Esophagus squamous epithelium (tissue), 5 donors: Measurements from ENCODE around the gene TRERF1. TPM values are rescaled to one million over a fixed set of nuclear protein-coding genes. Genes with fewer than 3 reads are reported as not detected.

ENCODE experiments used
- DNase-seq: peaks from one replicate; lab custom pipeline; 2025; lab: John Stamatoyannopoulos, UW
- H3K27ac ChIP-seq, 4 donors: fragments of 200-600 bp; sonication (generic); one replicate each; pipeline ENCODE4 v1.5.1; 2016 to 2019; ENCODE audit warnings: mild to moderate bottlenecking in 1 of 4
- H3K27me3 ChIP-seq, 4 donors: fragments of 200-600 bp; sonication (generic); 1 replicate in 3 of 4; 2 replicates in 1 of 4; pipeline versions ENCODE4 v1.5.1 to v1.6.0; 2017 to 2021; ENCODE audit warnings: antibody characterized with exemption in 1 of 4
- H3K36me3 ChIP-seq, 3 donors: fragments of 200-600 bp; sonication (generic); one replicate each; pipeline ENCODE4 v1.5.1; 2016 to 2019
- H3K4me1 ChIP-seq, 3 donors: fragments of 200-600 bp; sonication (generic); one replicate each; pipeline ENCODE4 v1.5.1; 2017 to 2019
- H3K4me3 ChIP-seq, 4 donors: fragments of 200-600 bp; sonication (generic); 1 replicate in 3 of 4; 2 replicates in 1 of 4; pipeline ENCODE4 v1.5.1; 2016 to 2019; ENCODE audit warnings: mild to moderate bottlenecking in 2 of 4, moderate library complexity in 1 of 4
- H3K9me3 ChIP-seq, 3 donors: fragments of 200-600 bp; sonication (generic); one replicate each; pipeline ENCODE4 v1.5.1; 2016 to 2019
- CTCF ChIP-seq, 6 experiments: fragments of 450-650 bp in 4 of 6; fragments of 200-600 bp in 2 of 6; sonication (generic) in 2 of 6; IDR thresholded peaks; one replicate each; pipeline ENCODE4 v1.5.1; 2016 to 2019; ENCODE audit warnings: antibody characterized with exemption in 6 of 6, mild to moderate bottlenecking in 4 of 6, moderate library complexity in 4 of 6
- POLR2A ChIP-seq, 4 donors: fragments of 450-650 bp; IDR thresholded peaks; one replicate each; pipeline ENCODE4 v1.6.1; 2017; ENCODE audit warnings: antibody characterized with exemption in 4 of 4, mild to moderate bottlenecking in 4 of 4, moderate library complexity in 3 of 4
- WGBS, 2 donors: methylation state at CpG; one replicate each; pipeline ENCODE4 v1.1.5; 2018; 5-methylcytosine and 5-hydroxymethylcytosine counted together
- intact Hi-C: fragments of 100-400 bp; cut with DNase I; formaldehyde crosslinking; loops from one replicate; pipeline ENCODE4 v1.15.0; 2022
- total RNA-seq, 4 donors: library from RNA; depleted of rRNA; stranded (reverse); fragments of >200 nt; gene quantifications; one replicate each; pipeline ENCODE4 v1.1.0, GENCODE V29; 2016
- donor health status: DM: yes; HTN: yes; CAD: no.

The TRERF1 gene
- total RNA-seq, 4 donors from 2014 or later = 5.5 to 13.8 (median 11.5) TPM

- intact Hi-C loops = no loop called here
- no peak for TF ChIP-seq CTCF (IDR thresholded peaks at IDR 0.05)
- TF ChIP-seq POLR2A (IDR thresholded peaks at IDR 0.05) = no peak
- no peak for DNase-seq
- H3K27ac ChIP-seq = peak overlapping the region in 1 of 4 donors; percentile 13
- peaks cover 0 to 46% (median 5%) of the 10 kb centered on the region in 3 donors for H3K4me1 ChIP-seq
- no peaks in the 10 kb centered on the region for H3K9me3 ChIP-seq
- WGBS, 2 donors = 74 to 82% methylated on average over 2 of the region's 2 CpGs
- no peaks in the 10 kb centered on the region for H3K27me3 ChIP-seq
- no peak overlapping the region for H3K4me3 ChIP-seq
- H3K36me3 ChIP-seq = peaks cover 0 to 10% (median 0%) of the 10 kb centered on the region in 3 donors
Measured at GRCh38 chr6:42287756-42288155, 164.0 kb downstream of the TRERF1 start.

- Histone ChIP-seq H3K27me3 (no peaks in the 10 kb centered on the region), H3K4me1 (peaks cover 28 to 45% (median 33%) of the 10 kb centered on the region in 3 donors), H3K36me3 (peaks cover 0 to 2% (median 0%) of the 10 kb centered on the region in 3 donors), H3K4me3 (no peak overlapping the region), H3K9me3 (no peaks in the 10 kb centered on the region), H3K27ac (peak overlapping the region in 3 of 4 donors; percentile 38 to 57 (median 54))
- no peak for DNase-seq
- 36% methylated on average over 7 of the region's 7 CpGs for WGBS, 2 donors
- intact Hi-C loops = no loop called here
- TF ChIP-seq CTCF (IDR thresholded peaks at IDR 0.05) (no peak), POLR2A (IDR thresholded peaks at IDR 0.05) (no peak)
Measured at GRCh38 chr6:42281570-42281969, 170.2 kb downstream of the TRERF1 start.

GRCh38 chr6:42280966-42281533, 170.7 kb downstream of the TRERF1 start:
- WGBS, 2 donors = 42 to 63% methylated on average over 5 of the region's 5 CpGs
- peaks cover 28 to 51% (median 33%) of the 10 kb centered on the region in 3 donors for H3K4me1 ChIP-seq
- H3K27me3 ChIP-seq = no peaks in the 10 kb centered on the region
- intact Hi-C loops = no loop called here
- H3K9me3 ChIP-seq = no peaks in the 10 kb centered on the region
- no peak overlapping the region for H3K4me3 ChIP-seq
- no peak for DNase-seq
- no peak for TF ChIP-seq CTCF (IDR thresholded peaks at IDR 0.05)
- TF ChIP-seq POLR2A (IDR thresholded peaks at IDR 0.05) = no peak
- peaks cover 0 to 7% (median 0%) of the 10 kb centered on the region in 3 donors for H3K36me3 ChIP-seq
- H3K27ac ChIP-seq = peak overlapping the region in 3 of 4 donors; percentile 38 to 57 (median 54)

- Histone ChIP-seq H3K4me1 (peaks cover 28 to 56% (median 33%) of the 10 kb centered on the region in 3 donors), H3K27ac (peak overlapping the region in 3 of 4 donors; percentile 4 to 57 (median 54))
- intact Hi-C loops = no loop called here
Measured at GRCh38 chr6:42279966-42280629, 171.6 kb downstream of the TRERF1 start.

More at GRCh38 chr6:42279966-42280629, 171.6 kb downstream of the TRERF1 start:
- WGBS, 2 donors = 54 to 61% methylated on average over 13 of the region's 24 CpGs
- H3K27me3 ChIP-seq = no peaks in the 10 kb centered on the region
- no peak for DNase-seq
- peaks cover 0 to 14% (median 0%) of the 10 kb centered on the region in 3 donors for H3K36me3 ChIP-seq
- peak overlapping the region in 1 of 4 donors; percentile 3 for H3K4me3 ChIP-seq
- H3K9me3 ChIP-seq = no peaks in the 10 kb centered on the region
- TF ChIP-seq POLR2A (IDR thresholded peaks at IDR 0.05) (no peak), CTCF (IDR thresholded peaks at IDR 0.05) (no peak)
